DOHH2 (cell line): ENCODE data around the gene UBTD1.

Experiments used
- H3F3A ChIP-seq: fragments of 200-600 bp; sonication (generic), shearing (Covaris generic); 2 replicates; pipeline ENCODE4 v1.6.0; 2016; ENCODE audit warnings: antibody characterized with exemption, mild to moderate bottlenecking; ENCODE audit not compliant: control insufficient read depth, insufficient read depth
- H3K27ac ChIP-seq: fragments of 200-600 bp; sonication (generic); 2 replicates; pipeline ENCODE4 v1.5.1; 2014; ENCODE audit warnings: low read depth, mild to moderate bottlenecking, low read length, moderate library complexity
- H3K27me3 ChIP-seq: fragments of 200-600 bp; sonication (generic); 2 replicates; pipeline ENCODE4 v1.6.1; 2014; ENCODE audit warnings: mild to moderate bottlenecking, low read length, mixed read lengths; ENCODE audit not compliant: control insufficient read depth
- H3K36me3 ChIP-seq: fragments of 200-600 bp; sonication (generic); 2 replicates; pipeline ENCODE4 v1.6.1; 2014; ENCODE audit warnings: mild to moderate bottlenecking, low read length, moderate library complexity, mixed read lengths; ENCODE audit not compliant: control insufficient read depth
- H3K4me1 ChIP-seq: fragments of 200-600 bp; sonication (generic); 2 replicates; pipeline ENCODE4 v1.6.1; 2014; ENCODE audit warnings: mild to moderate bottlenecking, low read length, mixed read lengths; ENCODE audit not compliant: control insufficient read depth
- H3K4me2 ChIP-seq: fragments of 200-600 bp; sonication (generic); 2 replicates; pipeline ENCODE4 v1.6.0; 2014; ENCODE audit warnings: mild to moderate bottlenecking, low read length, moderate library complexity
- H3K4me3 ChIP-seq: fragments of 200-600 bp; sonication (generic); 2 replicates; pipeline ENCODE4 v1.5.1; 2014; ENCODE audit warnings: mild to moderate bottlenecking, low read length, mixed read lengths
- H3K79me2 ChIP-seq: fragments of 200-600 bp; sonication (generic); 2 replicates; pipeline ENCODE4 v1.6.1; 2014; ENCODE audit warnings: mild to moderate bottlenecking, low read length, mixed read lengths; ENCODE audit not compliant: control insufficient read depth
- H3K9me2 ChIP-seq: fragments of 200-600 bp; sonication (generic); replicated peaks from 2 replicates; pipeline ENCODE4 v1.6.1; 2014; ENCODE audit warnings: mild to moderate bottlenecking, low read length, mixed read lengths; ENCODE audit not compliant: control insufficient read depth
- H3K9me3 ChIP-seq: fragments of 200-600 bp; sonication (generic); 2 replicates; pipeline ENCODE4 v1.6.1; 2014; ENCODE audit warnings: antibody characterized with exemption, low read length, mixed read lengths; ENCODE audit not compliant: control insufficient read depth, insufficient read depth
- H4K20me1 ChIP-seq: fragments of 200-600 bp; sonication (generic); 2 replicates; pipeline ENCODE4 v1.6.0; 2014; ENCODE audit warnings: low read depth, mild to moderate bottlenecking, antibody characterized with exemption, low read length, moderate library complexity; ENCODE audit not compliant: control insufficient read depth, insufficient read depth
- EZH2phosphoT487 ChIP-seq: fragments of 200-600 bp; sonication (generic); IDR thresholded peaks from 2 replicates; pipeline ENCODE4 v1.6.1; 2017; ENCODE audit warnings: borderline replicate concordance, mild to moderate bottlenecking, antibody characterized with exemption, low read length, moderate library complexity, mixed read lengths
- TF ChIP-seq, protein P1 (sequence below): fragments of 200-600 bp; sonication (generic); IDR thresholded peaks from one replicate; pipeline ENCODE4 v1.5.1; 2014; ENCODE audit warnings: antibody characterized with exemption, mild to moderate bottlenecking, low read depth, low read length; ENCODE audit not compliant: poor library complexity, severe bottlenecking

The UBTD1 gene

DNA sequence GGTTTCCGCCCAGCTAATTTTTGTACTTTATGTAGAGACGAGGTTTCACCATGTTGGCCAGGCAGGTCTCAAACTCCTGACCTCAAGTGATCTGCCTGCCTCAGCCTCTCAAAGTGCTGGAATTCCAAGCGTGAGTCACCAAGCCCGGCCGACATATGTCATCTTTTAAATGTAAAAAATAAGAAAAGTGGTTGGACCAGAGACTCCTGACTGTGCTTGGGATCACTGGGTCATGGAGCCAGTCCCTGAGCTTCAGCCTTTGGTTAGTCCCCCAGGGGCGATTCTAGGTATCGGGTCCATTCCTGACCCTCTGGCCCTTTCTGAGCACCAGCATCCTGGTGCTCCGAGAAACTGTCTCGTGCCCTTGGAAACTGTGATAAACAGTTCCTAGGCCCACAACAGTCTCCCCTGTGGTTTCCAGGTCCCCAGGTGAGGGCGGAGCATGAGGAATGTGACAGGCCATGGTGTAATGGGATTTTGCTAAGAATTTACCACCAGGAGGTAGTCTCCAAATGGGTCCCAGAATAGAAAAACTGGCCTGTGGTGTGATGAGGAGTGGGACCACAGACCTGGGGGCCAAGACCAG lies 32.8 kb downstream of the UBTD1 start:
- Histone ChIP-seq H3K27me3 (0 out of 2 replicates have a peak, but pooled peaks cover 2% of the 10 kb centered on the region), H3K79me2 (no peaks in the 10 kb centered on the region), H3K27ac (no peak overlapping the region), H3K9me3 (no peaks in the 10 kb centered on the region), H3K4me3 (no peak overlapping the region), H3K9me2 (no peaks in the 10 kb centered on the region), H4K20me1 (no peaks in the 10 kb centered on the region), H3K4me1 (no peaks in the 10 kb centered on the region), H3F3A (no peaks in the 10 kb centered on the region), H3K36me3 (no peaks in the 10 kb centered on the region), H3K4me2 (no peak overlapping the region)
- TF ChIP-seq, protein P1, sequence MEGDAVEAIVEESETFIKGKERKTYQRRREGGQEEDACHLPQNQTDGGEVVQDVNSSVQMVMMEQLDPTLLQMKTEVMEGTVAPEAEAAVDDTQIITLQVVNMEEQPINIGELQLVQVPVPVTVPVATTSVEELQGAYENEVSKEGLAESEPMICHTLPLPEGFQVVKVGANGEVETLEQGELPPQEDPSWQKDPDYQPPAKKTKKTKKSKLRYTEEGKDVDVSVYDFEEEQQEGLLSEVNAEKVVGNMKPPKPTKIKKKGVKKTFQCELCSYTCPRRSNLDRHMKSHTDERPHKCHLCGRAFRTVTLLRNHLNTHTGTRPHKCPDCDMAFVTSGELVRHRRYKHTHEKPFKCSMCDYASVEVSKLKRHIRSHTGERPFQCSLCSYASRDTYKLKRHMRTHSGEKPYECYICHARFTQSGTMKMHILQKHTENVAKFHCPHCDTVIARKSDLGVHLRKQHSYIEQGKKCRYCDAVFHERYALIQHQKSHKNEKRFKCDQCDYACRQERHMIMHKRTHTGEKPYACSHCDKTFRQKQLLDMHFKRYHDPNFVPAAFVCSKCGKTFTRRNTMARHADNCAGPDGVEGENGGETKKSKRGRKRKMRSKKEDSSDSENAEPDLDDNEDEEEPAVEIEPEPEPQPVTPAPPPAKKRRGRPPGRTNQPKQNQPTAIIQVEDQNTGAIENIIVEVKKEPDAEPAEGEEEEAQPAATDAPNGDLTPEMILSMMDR: no peak
- TF ChIP-seq EZH2phosphoT487: no peak

DNA sequence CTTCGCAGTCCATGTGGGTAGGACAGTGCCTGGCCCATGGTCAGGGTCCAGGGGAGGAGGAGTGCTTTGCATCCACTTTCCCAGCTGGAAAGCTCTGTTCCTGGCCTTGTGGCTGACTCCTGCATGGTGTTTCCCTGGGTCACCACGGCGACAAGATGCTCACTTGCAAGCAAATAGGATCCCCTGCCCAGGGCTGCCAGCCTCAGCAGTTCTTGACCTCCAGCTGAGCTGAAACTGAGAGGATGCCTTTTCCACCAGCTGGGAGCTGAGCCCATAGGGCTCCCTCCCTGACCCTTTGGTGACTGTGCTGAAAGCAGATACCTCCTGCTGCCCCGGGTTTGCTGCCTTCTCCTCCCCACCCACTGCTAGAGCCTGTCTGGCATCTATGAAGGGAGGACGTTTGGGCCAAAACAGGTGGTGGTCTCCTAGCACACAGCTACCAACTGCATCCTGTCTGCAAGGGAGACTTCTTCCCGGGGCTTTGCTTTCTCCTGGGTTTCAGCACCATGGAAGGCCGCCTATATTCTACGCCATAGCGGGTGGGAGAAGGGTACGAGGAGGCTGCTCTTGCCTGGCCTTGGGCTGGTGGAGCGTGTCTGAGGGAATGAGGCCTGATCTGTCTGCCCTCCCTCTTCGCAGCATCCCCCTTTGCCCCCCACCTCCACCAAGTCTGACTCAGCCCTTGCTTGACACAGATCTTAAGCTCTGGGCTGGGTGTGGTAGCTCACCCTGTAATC lies 34.4 kb downstream of the UBTD1 start:
- H3K4me3 ChIP-seq: no peak overlapping the region
- no peaks in the 10 kb centered on the region for H3K9me2 ChIP-seq
- TF ChIP-seq, protein P1: no peak
- no peak for TF ChIP-seq EZH2phosphoT487
- H3K79me2 ChIP-seq: no peaks in the 10 kb centered on the region
- no peaks in the 10 kb centered on the region for H3K9me3 ChIP-seq
- H3K4me2 ChIP-seq: no peak overlapping the region
- no peaks in the 10 kb centered on the region for H3F3A ChIP-seq
- H3K27me3 ChIP-seq: 0 out of 2 replicates have a peak, but pooled peaks cover 2% of the 10 kb centered on the region
- H3K36me3 ChIP-seq: no peaks in the 10 kb centered on the region
- H3K4me1 ChIP-seq: no peaks in the 10 kb centered on the region
- no peak overlapping the region for H3K27ac ChIP-seq
- no peaks in the 10 kb centered on the region for H4K20me1 ChIP-seq

DNA sequence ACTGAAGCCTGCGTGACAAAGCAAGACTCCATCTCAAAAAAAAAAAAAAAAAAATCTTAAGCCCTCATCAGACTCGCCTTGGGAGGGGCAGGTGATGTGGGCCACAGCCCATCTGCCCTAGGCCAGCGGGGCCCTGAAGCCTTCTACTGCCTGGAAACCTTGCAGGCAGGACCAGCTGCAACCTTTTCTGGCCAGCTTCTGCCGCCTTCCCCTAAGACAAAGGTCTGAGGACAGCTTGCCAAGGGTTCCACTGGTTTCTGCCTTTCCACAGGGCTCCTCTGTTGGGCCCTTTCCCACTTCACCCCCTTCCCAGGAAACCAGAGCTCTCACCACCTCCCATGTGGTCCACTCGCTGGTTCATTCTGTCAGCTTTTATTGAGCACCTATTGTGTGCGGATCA lies 35.2 kb downstream of the UBTD1 start:
- TF ChIP-seq, protein P1: no peak
- no peak for TF ChIP-seq EZH2phosphoT487
- Histone ChIP-seq H3K27me3 (0 out of 2 replicates have a peak, but pooled peaks cover 2% of the 10 kb centered on the region), H3K4me3 (no peak overlapping the region), H3K36me3 (no peaks in the 10 kb centered on the region), H3K9me3 (no peaks in the 10 kb centered on the region), H4K20me1 (0 out of 2 replicates have a peak, but pooled peaks cover 3% of the 10 kb centered on the region), H3K79me2 (no peaks in the 10 kb centered on the region), H3K9me2 (no peaks in the 10 kb centered on the region), H3K4me2 (no peak overlapping the region), H3K27ac (no peak overlapping the region), H3F3A (no peaks in the 10 kb centered on the region), H3K4me1 (no peaks in the 10 kb centered on the region)
